GM19463 (cell line): ENCODE measurements around the gene GALNT2.

ENCODE experiments used
- ATAC-seq: cut with Tn5 transposase; IDR thresholded peaks from one replicate; pipeline ENCODE4 v1.9.1; 2021; ENCODE audit warnings: mild to moderate bottlenecking, moderate library complexity; ENCODE audit not compliant: unreplicated experiment

Gene GALNT2

DNA sequence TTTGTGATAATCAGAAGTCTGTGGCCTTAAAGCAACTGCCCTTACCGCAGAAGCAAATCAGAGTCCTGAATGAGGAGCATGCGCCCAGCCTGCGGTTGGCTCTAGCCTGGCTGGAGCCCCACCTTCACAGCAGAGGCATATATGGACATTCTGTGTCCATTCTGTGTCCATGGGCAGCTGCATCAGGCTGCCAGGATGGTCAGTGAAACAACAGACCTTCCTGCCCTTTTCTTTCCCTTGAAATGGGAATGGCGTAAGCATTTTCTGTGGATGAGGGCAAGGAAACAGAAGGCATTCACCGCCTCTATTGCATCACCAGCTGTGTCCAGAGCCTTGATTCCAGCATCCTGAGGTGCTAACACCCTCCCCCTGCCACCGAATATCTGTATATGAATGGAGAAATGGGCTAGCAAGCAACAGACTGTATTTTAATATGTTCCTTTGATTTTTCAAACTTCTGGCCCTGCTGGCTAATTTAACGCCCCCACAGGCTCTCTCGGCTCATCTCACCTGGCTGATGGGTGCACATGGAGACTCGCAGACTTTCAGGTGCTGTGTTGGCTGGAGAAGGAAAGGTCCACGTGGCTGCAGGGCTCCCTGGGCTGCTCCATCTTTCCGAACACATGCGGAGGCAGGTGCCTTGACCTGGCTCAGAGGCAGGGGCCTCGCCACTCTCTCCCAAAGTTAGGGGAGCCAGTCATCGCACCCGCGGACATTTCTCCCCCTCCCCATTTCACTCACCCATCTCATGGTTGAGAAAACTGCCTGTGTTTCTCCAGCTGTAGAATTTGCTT, 159.2 kb downstream of the GALNT2 start:
- ATAC-seq, result no peak

DNA sequence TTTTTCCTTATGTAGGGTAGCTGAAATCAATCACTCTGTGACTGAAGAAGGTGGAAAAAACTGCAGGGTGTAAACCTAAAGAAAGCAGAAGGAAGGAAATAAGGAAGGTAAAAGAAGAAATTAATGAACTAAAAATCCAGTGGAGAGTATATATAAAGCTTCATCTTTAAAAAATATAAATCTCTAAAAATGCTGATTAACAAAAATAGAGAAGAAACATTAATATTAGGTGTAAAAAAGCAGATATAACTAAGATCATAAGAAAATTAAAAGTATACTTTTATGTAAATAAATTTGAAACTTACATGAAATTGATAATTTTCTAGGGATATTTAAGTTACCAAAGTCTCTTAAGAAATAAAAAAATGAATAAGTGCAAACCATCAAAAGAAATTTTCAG, 159.8 kb downstream of the GALNT2 start:
- ATAC-seq, result no peak

DNA sequence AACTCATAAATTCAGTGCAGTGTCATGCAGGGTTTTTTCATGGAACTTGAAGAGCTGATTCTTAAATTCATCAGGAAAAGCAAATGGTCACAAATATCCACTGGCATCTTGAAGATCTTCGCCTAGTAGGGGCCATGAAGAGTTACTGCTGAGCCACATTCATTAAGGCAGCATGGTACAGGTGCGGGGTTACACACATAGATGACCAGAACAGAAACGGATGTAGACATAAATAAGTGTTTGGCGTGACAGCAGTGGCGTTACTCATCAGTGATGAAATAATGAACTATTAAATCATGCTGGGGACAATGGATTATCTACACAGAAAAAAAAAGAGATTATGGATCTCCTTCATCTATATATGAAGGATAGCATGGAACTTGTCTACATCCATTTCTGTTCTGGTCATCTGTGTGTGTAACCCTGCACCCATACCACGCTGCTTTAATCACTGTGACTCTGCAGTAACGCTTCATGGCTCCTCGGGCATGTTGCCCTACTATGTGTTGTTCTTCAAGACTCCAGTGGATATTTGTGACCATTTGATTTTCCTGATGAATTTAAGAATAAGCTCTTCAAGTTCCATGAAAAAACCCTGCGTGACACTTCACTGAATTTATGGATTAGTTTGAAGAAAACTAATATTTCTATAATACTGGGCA, 161.3 kb downstream of the GALNT2 start:
- no peak for ATAC-seq

DNA sequence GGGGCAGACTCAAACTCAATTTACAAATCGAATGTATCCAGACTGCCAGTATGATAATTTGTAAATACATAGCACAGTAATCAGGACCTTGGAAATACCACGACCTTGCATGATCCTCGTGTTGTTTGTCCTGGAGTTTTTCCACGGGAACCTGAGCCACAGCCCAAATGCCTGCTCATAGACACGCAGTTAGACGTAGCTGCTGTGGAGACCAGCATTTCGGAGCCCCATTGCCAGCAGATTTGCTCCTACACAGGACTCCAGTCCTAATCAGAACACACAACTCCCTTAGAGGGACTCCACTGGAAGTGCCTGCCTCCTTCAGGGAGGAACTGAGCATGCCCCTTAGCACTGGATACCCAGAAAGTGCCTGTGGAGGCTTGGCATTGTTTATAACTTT, 163.2 kb downstream of the GALNT2 start:
- ATAC-seq, result no peak

DNA sequence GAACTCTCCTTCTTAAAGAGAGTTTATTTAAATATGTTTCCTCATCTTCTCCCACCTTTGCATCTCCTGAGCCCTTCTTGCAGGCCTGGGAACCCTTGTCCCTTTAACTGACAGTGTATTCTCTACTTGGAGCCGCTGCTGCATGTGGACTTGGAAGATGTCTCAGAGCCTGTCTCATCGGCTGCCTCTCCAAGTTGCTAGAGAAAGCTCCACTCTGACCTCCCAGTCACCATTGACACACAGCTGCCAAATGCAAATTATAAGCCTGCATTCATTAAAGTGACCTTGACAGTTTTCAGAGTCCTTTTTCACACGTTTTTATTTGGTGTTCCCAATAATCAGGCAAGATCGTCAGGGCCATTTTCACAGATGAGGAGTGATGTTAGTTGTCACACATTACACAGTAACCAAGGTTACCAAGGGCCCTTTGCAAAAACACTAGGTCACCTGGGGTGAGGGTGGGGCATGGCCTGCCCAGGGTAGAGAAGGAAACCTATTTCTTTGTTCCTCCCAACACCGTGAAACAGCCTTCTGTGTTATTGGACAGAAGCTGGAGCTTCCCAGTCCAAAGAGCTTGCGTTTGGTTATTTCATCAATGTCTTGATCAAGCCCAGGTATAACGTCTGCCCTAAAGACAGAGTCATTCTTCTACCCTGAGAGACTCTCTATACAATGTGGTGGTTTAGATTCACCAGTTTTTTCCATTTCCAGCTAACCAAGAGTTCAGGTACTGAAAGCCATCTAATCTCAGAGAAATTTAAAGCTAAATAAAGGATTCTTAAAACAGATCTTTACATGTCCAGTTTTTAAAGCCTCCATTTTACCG, 164.1 kb downstream of the GALNT2 start:
- ATAC-seq, result no peak

DNA sequence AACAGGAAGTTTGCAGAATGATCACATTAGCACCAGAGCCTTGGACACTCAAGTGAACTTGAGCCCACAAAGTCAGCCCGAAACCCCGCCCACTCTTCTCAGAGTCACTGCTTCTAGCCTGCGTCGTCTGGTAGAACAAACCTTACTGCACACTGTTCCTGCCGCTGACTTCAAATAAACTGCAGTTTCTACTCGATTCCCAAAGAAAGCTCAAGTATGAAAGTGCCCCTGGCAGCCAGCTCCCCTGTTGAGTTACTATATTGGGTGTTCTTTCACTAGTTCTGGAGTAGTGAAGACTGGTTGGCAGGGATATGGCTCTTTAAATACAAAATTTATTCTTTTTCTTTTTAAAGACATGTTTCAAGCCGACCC, 164.7 kb downstream of the GALNT2 start:
- no peak for ATAC-seq

DNA sequence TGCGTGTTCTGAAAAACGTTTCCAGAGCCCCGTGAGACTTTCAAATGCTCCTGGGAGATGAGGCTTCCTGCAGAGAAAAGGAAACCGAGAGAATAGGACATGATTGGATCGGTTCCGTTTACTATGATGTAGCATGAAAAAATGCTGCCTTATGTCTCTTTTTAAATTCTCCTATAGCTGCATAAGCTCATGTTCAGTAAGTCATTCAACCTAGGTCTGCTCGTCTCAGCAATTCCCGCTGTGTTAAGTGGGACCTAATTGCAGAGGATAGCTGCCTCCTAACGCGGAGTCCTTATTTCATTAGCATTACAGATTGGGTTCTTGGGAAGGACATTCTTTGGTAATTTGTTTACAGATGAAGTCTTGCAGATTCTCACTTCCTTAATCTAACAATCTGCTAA, 165.3 kb downstream of the GALNT2 start:
- no peak for ATAC-seq

DNA sequence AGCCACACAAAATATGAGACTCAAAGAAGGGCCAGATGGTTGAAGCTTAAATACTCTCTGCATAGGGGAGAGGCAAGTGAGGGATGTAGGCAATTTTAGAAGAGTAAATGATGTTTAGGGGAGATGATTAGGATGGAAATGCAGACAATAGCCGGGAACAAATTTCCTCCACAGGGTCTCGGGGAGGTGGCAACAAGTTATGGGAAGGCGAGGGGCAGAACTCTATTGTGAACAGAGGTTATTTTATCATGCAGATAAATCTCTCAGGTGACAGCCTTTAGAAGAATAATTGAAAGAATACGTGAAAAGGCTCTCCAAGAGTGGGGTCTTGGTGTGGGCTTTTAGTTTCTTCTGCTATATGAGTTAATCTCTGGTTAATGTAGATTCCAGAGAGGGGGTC, 166.7 kb downstream of the GALNT2 start:
- ATAC-seq, result no peak

DNA sequence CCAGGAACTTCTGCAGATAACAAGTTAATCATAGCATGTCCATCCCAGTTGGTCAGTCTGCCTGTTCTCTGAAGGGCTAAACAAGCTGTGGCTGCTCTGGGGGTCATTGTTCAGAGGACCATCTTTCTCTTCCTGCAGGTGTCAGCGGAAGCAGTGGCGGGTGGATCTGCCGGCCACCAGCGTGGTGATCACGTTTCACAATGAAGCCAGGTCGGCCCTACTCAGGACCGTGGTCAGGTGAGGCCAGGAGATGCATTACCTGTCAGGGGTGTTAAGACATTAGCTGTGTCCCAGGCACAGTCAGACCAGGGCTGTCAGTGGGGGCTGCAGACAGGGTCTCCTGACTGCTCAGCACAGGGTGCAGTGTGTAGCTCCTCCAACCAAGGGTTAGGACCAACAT, 168.8 kb downstream of the GALNT2 start:
- no peak for ATAC-seq

DNA sequence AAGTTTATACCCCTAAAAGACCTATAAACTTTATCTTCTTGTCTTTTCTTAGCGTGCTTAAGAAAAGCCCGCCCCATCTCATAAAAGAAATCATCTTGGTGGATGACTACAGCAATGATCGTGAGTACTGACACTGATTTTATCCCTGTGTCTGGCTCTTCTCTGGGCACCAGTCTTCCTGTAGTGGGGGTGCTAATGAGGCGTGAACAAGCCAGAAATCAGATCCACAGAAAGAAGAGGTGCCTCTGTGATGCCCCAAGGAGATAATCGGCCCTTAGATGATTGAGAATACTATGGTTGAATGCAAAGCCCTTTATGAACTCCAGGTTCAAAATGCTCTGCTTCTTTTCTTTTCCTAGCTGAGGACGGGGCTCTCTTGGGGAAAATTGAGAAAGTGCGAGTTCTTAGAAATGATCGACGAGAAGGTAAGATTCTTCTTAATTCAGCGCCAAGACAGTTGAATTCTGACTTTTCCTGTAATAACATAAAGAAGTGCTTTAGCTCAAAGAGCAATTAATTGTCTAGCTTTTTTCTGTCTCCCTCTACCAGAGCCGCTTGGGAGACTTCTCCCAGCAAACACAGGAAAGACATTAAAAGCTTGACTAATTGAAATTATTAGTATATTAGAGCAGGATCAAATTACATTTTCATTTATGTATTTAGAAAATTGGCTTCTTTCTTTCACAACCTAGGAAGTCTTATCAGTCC, 169.4 kb downstream of the GALNT2 start:
- ATAC-seq, result no peak

DNA sequence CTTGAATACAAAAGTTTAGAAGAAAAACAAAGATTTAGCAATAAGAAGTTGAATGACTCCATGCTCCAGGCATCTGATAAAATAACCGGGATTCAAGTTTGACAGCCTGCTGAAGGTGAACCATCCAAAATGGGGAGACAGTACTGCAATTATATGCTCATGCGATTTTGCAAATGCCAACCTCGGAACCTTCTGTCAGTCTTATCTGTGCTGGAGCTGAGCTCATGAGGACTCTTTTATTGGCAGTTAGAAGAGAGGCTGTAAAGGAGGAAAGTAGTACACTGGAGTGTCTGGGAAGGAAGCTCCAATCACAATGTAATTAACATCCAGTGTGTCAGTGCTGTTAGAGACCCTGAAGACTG, 170.0 kb downstream of the GALNT2 start:
- no peak for ATAC-seq

DNA sequence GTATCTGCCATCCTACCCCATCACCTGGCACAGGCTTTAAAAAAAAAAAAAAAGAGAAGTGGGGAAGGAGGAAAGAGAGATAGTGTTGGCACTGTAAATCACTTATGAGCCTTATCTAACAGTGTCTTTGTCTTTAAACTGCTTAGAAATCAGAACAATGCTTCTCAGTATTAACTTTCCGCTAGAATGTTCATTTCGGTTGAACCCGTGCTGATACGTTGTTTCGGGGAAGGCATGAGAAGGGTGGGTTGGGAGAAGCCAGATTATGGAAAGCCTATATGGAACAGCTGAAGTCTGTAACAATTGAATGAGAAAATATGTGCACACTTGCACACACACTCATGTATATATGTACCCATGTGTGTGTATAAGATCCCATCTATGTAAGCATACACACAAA, 170.8 kb downstream of the GALNT2 start:
- ATAC-seq, result no peak

DNA sequence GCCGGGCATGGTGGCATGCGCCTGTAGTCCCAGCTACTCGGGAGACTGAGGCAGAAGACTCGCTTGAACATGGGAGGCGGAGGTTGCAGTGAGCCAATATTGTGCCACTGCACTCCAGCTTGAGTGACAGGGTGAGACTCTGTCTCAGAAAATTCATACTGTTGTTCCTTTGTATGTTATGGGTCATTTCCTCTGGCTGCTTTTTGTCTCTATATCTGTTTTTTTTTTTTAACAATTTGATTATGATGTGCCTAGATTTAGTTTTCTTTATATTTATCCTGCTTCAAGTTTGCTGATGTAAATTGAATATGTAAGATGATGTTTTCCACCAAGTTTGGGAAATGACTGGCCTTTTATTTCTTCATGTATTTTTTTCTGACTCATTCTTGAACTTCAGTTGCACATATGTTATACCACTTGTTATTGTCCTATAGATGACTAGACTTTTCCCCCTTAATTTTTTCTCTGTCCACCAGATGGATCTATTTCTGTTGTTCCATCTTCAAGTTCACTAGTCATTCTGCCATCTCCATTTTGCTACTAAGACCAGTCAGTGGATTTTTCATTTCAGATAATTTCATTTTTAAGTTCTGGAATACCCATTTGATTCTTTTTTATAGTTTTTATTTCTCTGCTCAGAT, 173.5 kb downstream of the GALNT2 start:
- ATAC-seq, result no peak

DNA sequence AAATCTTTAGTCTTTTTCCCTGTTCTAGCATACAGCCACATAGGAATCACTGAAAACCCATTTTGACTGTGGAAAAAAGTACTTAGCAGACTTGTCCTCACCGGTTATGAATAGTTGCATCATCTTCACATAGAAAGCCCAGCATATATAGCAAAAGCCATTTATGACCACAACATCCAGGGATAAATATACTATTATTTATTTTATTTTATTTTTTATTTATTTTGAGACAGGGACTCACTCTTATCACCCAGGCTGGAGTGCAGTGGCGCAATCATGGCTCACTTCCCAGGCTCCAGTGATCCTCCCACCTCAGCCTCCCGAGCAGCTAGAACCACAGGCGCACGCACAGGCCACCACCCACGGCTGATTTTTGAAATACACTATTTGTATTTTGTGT, 175.3 kb downstream of the GALNT2 start:
- ATAC-seq, result no peak

DNA sequence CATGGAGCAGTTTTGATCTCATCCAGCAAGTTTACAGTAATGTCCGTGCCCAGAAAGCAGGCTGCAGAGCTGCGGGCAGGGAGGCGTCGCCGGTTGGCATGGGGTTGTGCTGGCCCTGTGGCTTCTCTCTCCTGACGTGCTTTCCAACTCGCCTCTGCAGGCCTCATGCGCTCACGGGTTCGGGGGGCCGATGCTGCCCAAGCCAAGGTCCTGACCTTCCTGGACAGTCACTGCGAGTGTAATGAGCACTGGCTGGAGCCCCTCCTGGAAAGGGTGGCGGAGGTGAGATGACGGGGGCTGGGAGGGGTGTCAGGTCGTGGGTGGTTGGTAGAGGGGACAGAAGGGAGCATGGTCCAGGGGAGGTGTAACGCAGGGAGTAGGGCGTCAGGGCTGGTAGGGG, 176.1 kb downstream of the GALNT2 start:
- no peak for ATAC-seq

DNA sequence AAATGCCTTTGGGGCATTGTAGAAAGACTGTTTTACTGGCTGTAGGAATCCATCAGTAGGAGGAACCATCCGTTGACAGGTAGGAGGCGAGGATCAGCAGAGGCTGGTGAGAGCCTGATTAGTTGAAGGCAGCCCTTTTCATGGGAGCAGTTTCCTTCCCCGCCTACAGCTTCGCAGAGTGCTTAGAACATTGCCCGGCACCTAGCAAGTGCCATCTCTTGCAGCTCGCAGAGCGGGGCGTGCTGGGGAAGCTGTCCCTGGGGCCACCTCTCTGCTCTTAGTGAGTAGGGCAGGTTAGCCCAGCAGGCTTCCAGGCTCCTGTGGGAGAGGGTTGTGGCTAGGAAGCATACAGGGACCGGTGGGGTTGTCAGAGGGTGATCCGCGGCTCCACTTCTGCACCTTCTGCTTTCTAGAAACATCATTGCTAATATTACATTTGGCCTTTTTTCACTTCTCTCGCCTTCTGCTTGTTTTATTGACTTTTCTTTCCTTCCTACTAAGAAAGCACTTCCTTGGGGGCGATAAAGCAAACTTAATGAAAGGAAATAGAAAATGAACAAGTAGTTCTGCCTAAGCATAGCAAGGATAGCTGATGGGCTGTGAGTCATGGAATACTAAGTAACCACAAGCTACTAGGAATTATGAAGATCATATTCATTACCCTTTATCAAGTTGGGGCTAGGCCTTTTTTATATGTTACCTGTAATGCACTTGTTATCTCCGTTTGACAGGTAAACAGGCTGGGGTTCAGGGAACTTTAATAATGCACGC, 176.7 kb downstream of the GALNT2 start:
- no peak for ATAC-seq

DNA sequence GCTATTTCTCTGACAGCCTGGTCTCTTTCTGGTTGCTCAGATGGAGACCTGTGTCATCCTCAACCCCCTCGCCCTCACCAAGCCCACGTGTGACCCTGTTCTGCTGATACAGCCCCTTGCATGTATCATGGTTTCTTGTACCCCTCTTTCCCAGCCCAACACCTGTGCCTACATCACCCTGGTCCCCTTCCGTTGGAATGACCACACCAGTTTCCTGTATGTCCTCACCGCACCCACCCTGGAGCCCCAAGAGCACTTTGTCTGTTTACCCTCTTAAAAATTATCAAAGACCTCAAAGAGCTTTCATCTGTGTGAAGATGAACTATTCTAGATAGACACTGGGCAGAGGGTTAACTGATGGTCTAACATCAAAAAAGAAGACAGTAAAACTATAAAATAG, 179.5 kb downstream of the GALNT2 start:
- ATAC-seq, result no peak

DNA sequence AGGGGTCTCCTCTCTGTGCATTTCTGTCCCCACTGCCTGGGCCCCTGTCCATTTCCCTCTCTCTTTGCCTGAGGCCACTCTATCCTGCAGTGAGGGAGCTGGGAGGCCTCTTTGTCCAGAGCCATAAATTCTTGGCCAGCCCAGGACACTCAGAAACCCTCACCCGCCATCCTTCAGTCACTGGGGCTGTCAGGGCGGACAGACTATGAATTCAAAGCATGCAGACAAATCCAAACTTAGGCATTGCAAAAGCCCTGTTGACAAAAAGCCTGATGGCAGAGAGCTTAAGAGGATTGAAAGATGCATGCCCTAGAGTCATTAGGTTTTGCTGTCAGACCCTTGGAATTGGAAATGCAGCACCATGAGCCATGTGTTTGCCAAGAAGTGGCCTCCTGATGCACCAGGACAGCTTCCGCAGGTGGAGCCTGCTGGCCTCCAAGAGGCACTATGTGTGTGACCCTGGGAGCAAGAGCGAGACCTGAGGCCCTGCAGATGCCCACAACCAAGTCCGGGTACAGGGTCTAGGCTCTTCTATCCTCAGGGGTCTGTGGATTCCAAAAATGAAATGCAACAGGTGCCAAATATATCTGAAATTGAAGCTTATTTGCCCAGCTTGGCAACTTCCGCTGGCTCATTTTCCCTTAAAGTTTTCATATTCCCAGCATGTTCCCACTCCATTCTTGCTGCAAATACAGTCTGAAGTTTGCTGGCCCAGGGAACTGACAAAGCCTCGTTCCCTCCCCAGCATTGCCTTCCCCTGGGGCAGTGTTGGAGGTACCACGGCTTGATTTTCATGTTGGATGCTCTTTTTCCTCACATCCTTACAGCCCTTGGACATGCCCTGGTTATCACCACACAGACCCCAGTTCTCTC, 181.2 kb downstream of the GALNT2 start:
- no peak for ATAC-seq

DNA sequence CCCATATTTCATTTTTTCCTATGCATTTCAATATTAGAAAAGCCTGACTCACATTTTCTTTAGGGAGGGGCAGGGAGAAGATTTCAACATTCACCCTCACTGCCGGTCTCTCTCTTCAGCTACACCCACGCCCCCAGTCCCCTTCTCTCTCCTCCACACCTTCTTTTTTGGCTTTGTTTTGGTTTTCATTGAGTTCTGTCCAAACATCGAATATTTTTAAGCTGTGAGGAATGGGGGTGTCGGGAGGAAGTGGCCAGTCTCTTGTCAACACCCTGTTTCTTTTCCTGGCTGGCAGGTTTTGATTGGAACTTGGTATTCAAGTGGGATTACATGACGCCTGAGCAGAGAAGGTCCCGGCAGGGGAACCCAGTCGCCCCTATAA, 181.8 kb downstream of the GALNT2 start:
- ATAC-seq, result no peak
